H1 (cell line): ENCODE results near the gene MGAT5. TPM values are rescaled to one million over a fixed set of nuclear protein-coding genes. Genes with fewer than 3 reads are reported as not detected.

Experiments
- CHD1 ChIP-seq: IDR thresholded peaks from 2 replicates; pipeline ENCODE4 v1.6.1; 2012; ENCODE audit warnings: low read depth, low read length, improper control_type of control experiment
- FOSL1 ChIP-seq: IDR thresholded peaks from 2 replicates; pipeline ENCODE4 v1.6.1; 2011; ENCODE audit warnings: mild to moderate bottlenecking, low read depth, low read length, moderate library complexity; ENCODE audit not compliant: insufficient read depth
- KDM5A ChIP-seq: fragments of 200-600 bp; IDR thresholded peaks from 2 replicates; pipeline ENCODE4 v1.7.1; 2012; ENCODE audit warnings: mild to moderate bottlenecking, low read length, inconsistent platforms, mixed read lengths
- PHF8 ChIP-seq: fragments of 200-600 bp; sonication (generic); conservative IDR thresholded peaks from 2 replicates; pipeline ENCODE4 v1.7.1; 2012; ENCODE audit warnings: low read depth, mild to moderate bottlenecking, inconsistent platforms, low read length, moderate library complexity
- RAD21 ChIP-seq, 2 experiments: IDR thresholded peaks in 1 of 2; conservative IDR thresholded peaks in 1 of 2; 2 replicates each; pipeline ENCODE4 v1.6.1; 2011; ENCODE audit warnings: low read depth in 2 of 2, low read length in 2 of 2, improper control_type of control experiment in 1 of 2, inconsistent platforms in 1 of 2, mild to moderate bottlenecking in 1 of 2, moderate library complexity in 1 of 2
- RFX5 ChIP-seq: IDR thresholded peaks from 2 replicates; pipeline ENCODE4 v1.6.1; 2011; ENCODE audit warnings: low read depth, low read length, improper control_type of control experiment, borderline replicate concordance
- SRF ChIP-seq: IDR thresholded peaks from 2 replicates; pipeline ENCODE4 v1.6.1; 2011; ENCODE audit warnings: mild to moderate bottlenecking, low read depth, low read length, moderate library complexity
- TAF7 ChIP-seq: optimal IDR thresholded peaks from 2 replicates; pipeline ENCODE3; 2011; ENCODE audit warnings: low read depth, mild to moderate bottlenecking, inconsistent platforms, low read length, moderate library complexity, borderline replicate concordance
- TCF12 ChIP-seq: IDR thresholded peaks from 2 replicates; pipeline ENCODE4 v1.6.1; 2011; ENCODE audit warnings: low read depth, mild to moderate bottlenecking, low read length
- polyA plus RNA-seq, 7 experiments: library from polyadenylated mRNA; depleted of rRNA in 3 of 7; stranded (reverse) in 5 of 7; unstranded in 2 of 7; fragments of >200 nt in 5 of 7; fragments of 200-250 nt in 2 of 7; gene quantifications; 1 replicate in 5 of 7; 2 replicates in 1 of 7; 4 replicates in 1 of 7; pipeline versions ENCODE4 v1.2.1 to v1.2.3, GENCODE V29; 2011 to 2013; ENCODE audit warnings: missing spikeins in 2 of 7, mixed read lengths in 2 of 7
- total RNA-seq: library from RNA; stranded (reverse); fragmentation: NEBNext Ultra II Directional; extraction: Animal tissue kit (Norgen Biotek cat#: 25700); gene quantifications from 2 replicates; pipeline ENCODE4 v1.2.1, GENCODE V29; 2021
- TF ChIP-seq, protein P1 (sequence below), 3 experiments: IDR thresholded peaks; 1 replicate in 2 of 3; 2 replicates in 1 of 3; pipeline versions ENCODE4 v1.5.1 to v1.6.1; 2011; ENCODE audit warnings: low read length in 3 of 3, mild to moderate bottlenecking in 3 of 3, inconsistent platforms in 2 of 3, low read depth in 1 of 3, moderate library complexity in 1 of 3; ENCODE audit not compliant: insufficient read depth in 1 of 3; ENCODE audit errors: control extremely low read depth in 1 of 3
- TF ChIP-seq, protein P2 (sequence below): IDR thresholded peaks from 2 replicates; pipeline ENCODE4 v1.6.1; 2012; ENCODE audit warnings: inconsistent platforms

Gene MGAT5
- total and polyA plus RNA-seq, 2 of the 8 experiments (the other 6 are each of a cell fraction or from before 2014, with no cell fraction given) = 11.2 to 49.2 TPM

GRCh38 chr2:134460583-134460998 lies 206.7 kb downstream of the MGAT5 start (continued):
- no peak for TF ChIP-seq CHD1
- TF ChIP-seq PHF8 = no peak
- TF ChIP-seq FOSL1 = no peak
- TF ChIP-seq RAD21 (IDR thresholded peaks at IDR 0.05 in 1 of 2, conservative IDR thresholded peaks at IDR 0.05 in 1 of 2; ENCODE audit: low read depth in 2 of 2, low read length in 2 of 2) = peak; percentile 97 to 99
- TF ChIP-seq, protein P1, sequence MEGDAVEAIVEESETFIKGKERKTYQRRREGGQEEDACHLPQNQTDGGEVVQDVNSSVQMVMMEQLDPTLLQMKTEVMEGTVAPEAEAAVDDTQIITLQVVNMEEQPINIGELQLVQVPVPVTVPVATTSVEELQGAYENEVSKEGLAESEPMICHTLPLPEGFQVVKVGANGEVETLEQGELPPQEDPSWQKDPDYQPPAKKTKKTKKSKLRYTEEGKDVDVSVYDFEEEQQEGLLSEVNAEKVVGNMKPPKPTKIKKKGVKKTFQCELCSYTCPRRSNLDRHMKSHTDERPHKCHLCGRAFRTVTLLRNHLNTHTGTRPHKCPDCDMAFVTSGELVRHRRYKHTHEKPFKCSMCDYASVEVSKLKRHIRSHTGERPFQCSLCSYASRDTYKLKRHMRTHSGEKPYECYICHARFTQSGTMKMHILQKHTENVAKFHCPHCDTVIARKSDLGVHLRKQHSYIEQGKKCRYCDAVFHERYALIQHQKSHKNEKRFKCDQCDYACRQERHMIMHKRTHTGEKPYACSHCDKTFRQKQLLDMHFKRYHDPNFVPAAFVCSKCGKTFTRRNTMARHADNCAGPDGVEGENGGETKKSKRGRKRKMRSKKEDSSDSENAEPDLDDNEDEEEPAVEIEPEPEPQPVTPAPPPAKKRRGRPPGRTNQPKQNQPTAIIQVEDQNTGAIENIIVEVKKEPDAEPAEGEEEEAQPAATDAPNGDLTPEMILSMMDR (IDR thresholded peaks at IDR 0.05; ENCODE audit: control extremely low read depth in 1 of 3, insufficient read depth in 1 of 3, low read depth in 1 of 3, low read length in 3 of 3) = peak in 2 of 3 experiments; percentile 91 to 95; a peak in 3 of 4 replicates
- TF ChIP-seq, protein P2, sequence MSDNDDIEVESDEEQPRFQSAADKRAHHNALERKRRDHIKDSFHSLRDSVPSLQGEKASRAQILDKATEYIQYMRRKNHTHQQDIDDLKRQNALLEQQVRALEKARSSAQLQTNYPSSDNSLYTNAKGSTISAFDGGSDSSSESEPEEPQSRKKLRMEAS = 0 out of 2 replicates have a peak, but pooled peaks have one; percentile 46
- TF ChIP-seq RFX5 = no peak
- no peak for TF ChIP-seq TAF7
- TF ChIP-seq SRF = no peak
- TF ChIP-seq KDM5A = no peak
- TF ChIP-seq TCF12 = 0 out of 2 replicates have a peak, but pooled peaks have one; percentile 59
